Thyroid gland (tissue), 4 donors: ENCODE results near the gene TCOF1. TPM values are rescaled to one million over a fixed set of nuclear protein-coding genes. Genes with fewer than 3 reads are reported as not detected.
A peak's percentile ranks its signal among the peaks of the same experiment; 100 is the strongest.

ENCODE experiments used
- DNase-seq, 2 donors: peaks; one replicate each; pipeline ENCODE4 v3.0.0-alpha.2; 2019
- H3K27ac ChIP-seq, 3 donors: fragments of 200-600 bp; sonication (generic); 1 replicate in 2 of 3; 2 replicates in 1 of 3; pipeline ENCODE4 v1.5.1; 2016 to 2019; ENCODE audit warnings: mild to moderate bottlenecking in 1 of 3, moderate library complexity in 1 of 3
- H3K27me3 ChIP-seq: fragments of 200-600 bp; sonication (generic); one replicate; pipeline ENCODE4 v1.5.1; 2019
- H3K36me3 ChIP-seq, 2 donors: fragments of 200-600 bp; sonication (generic); one replicate each; pipeline ENCODE4 v1.5.1; 2016 to 2019
- H3K4me1 ChIP-seq, 2 donors: fragments of 200-600 bp; sonication (generic); one replicate each; pipeline ENCODE4 v1.5.1; 2017 to 2019
- H3K4me3 ChIP-seq, 3 donors: fragments of 200-600 bp; sonication (generic); replicated peaks in 1 of 3; 1 replicate in 2 of 3; 2 replicates in 1 of 3; pipeline ENCODE4 v1.5.1; 2016; ENCODE audit warnings: mild to moderate bottlenecking in 1 of 3
- H3K9me3 ChIP-seq: fragments of 200-600 bp; sonication (generic); one replicate; pipeline ENCODE4 v1.5.1; 2017
- CTCF ChIP-seq, 6 experiments: fragments of 200-600 bp in 3 of 6; fragments of 450-650 bp in 3 of 6; sonication (generic) in 3 of 6; IDR thresholded peaks; one replicate each; pipeline ENCODE4 v1.5.1; 2016 to 2019; ENCODE audit warnings: antibody characterized with exemption in 6 of 6, mild to moderate bottlenecking in 2 of 6, inconsistent platforms in 1 of 6, moderate library complexity in 1 of 6
- POLR2A ChIP-seq, 2 donors: fragments of 450-650 bp; IDR thresholded peaks; one replicate each; pipeline ENCODE4 v1.6.1; 2017; ENCODE audit warnings: antibody characterized with exemption in 2 of 2, mild to moderate bottlenecking in 2 of 2, moderate library complexity in 1 of 2
- WGBS, 2 donors: methylation state at CpG; one replicate each; pipeline ENCODE4 v1.1.5; 2017; 5-methylcytosine and 5-hydroxymethylcytosine counted together
- intact Hi-C: fragments of 100-400 bp; cut with DNase I; formaldehyde crosslinking; loops from one replicate; pipeline ENCODE4 v1.15.1; 2023
- total RNA-seq, 4 donors: library from RNA; depleted of rRNA; stranded (reverse); fragments of >200 nt; gene quantifications; one replicate each; pipeline ENCODE4 v1.2.3, GENCODE V29; 2016

Gene TCOF1
- total RNA-seq, 4 donors from 2014 or later: 20.7 to 28.0 (median 25.3) TPM

- intact Hi-C loops: no loop called here
- TF ChIP-seq CTCF (IDR thresholded peaks at IDR 0.05) (no peak), POLR2A (IDR thresholded peaks at IDR 0.05) (peak in 1 of 2 donors; percentile 6)
- peak; percentile 67 to 75 for DNase-seq
- no peaks in the 10 kb centered on the region for H3K9me3 ChIP-seq
- peak overlapping the region in 2 of 3 donors; percentile 24 to 63 for H3K27ac ChIP-seq
- H3K4me1 ChIP-seq: peaks cover 0 to 8% of the 10 kb centered on the region in 2 donors
- 39 to 51% methylated on average over 18 of the region's 18 CpGs for WGBS, 2 donors
- no peak overlapping the region for H3K4me3 ChIP-seq
- no peaks in the 10 kb centered on the region for H3K27me3 ChIP-seq
- no peaks in the 10 kb centered on the region for H3K36me3 ChIP-seq
Observed at GRCh38 chr5:150428106-150428876, 70.8 kb downstream of the TCOF1 start.

- Histone ChIP-seq H3K36me3 (no peaks in the 10 kb centered on the region), H3K4me3 (no peak overlapping the region), H3K4me1 (peaks cover 0 to 8% of the 10 kb centered on the region in 2 donors), H3K9me3 (no peaks in the 10 kb centered on the region), H3K27ac (no peak overlapping the region), H3K27me3 (no peaks in the 10 kb centered on the region)
- 87 to 92% methylated on average over 4 of the region's 5 CpGs for WGBS, 2 donors
- intact Hi-C loops: no loop called here
- TF ChIP-seq POLR2A (IDR thresholded peaks at IDR 0.05): no peak
- no peak for TF ChIP-seq CTCF (IDR thresholded peaks at IDR 0.05)
- no peak for DNase-seq
Observed at GRCh38 chr5:150428978-150429377, 71.5 kb downstream of the TCOF1 start.

GRCh38 chr5:150429410-150429873 is 71.9 kb downstream of the TCOF1 start:
- Histone ChIP-seq H3K27ac (no peak overlapping the region), H3K9me3 (no peaks in the 10 kb centered on the region), H3K4me3 (no peak overlapping the region), H3K36me3 (no peaks in the 10 kb centered on the region), H3K27me3 (no peaks in the 10 kb centered on the region), H3K4me1 (peaks cover 0 to 8% of the 10 kb centered on the region in 2 donors)
- 89 to 94% methylated on average over 5 of the region's 5 CpGs for whole genome bisulfite sequencing, 2 donors
- no peak for DNase-seq
- intact Hi-C loops: no loop called here
- TF ChIP-seq CTCF (IDR thresholded peaks at IDR 0.05): no peak
- TF ChIP-seq POLR2A (IDR thresholded peaks at IDR 0.05): no peak

- H3K36me3 ChIP-seq: no peaks in the 10 kb centered on the region
- no peak overlapping the region for H3K4me3 ChIP-seq
- H3K4me1 ChIP-seq: peaks cover 0 to 8% of the 10 kb centered on the region in 2 donors
- intact Hi-C loops: no loop called here
- 75 to 87% methylated on average over 18 of the region's 18 CpGs for WGBS, 2 donors
- DNase-seq: no peak
- no peaks in the 10 kb centered on the region for H3K9me3 ChIP-seq
- H3K27ac ChIP-seq: no peak overlapping the region
- TF ChIP-seq CTCF (IDR thresholded peaks at IDR 0.05): no peak
- TF ChIP-seq POLR2A (IDR thresholded peaks at IDR 0.05): no peak
- H3K27me3 ChIP-seq: no peaks in the 10 kb centered on the region
Observed at GRCh38 chr5:150431048-150431447, 73.6 kb downstream of the TCOF1 start.

- WGBS, 2 donors: 43 to 59% methylated on average over 4 of the region's 4 CpGs
- intact Hi-C loops: no loop called here
Observed at GRCh38 chr5:150431574-150431973, 74.1 kb downstream of the TCOF1 start.

More at GRCh38 chr5:150431574-150431973, 74.1 kb downstream of the TCOF1 start:
- Histone ChIP-seq H3K4me1 (peaks cover 0 to 8% of the 10 kb centered on the region in 2 donors), H3K27me3 (no peaks in the 10 kb centered on the region), H3K9me3 (no peaks in the 10 kb centered on the region), H3K4me3 (no peak overlapping the region), H3K36me3 (no peaks in the 10 kb centered on the region), H3K27ac (peak overlapping the region in 1 of 3 donors; percentile 33)
- no peak for DNase-seq
- TF ChIP-seq CTCF (IDR thresholded peaks at IDR 0.05) (no peak), POLR2A (IDR thresholded peaks at IDR 0.05) (no peak)
